Small intestine (tissue), 7 donors: ENCODE data around the gene PCDHGB1. TPM values are rescaled to one million over a fixed set of nuclear protein-coding genes. Genes with fewer than 3 reads are reported as not detected.
"Not testable (repeated sequence)": the region's sequence is repeated elsewhere in the genome, so short reads cannot be mapped to it uniquely, and the experiment has no call there.

Experiments
- DNase-seq, 2 donors: peaks; one replicate each; pipeline versions ENCODE4 v3.0.0 to v3.0.0-alpha.2; 2013
- FAIRE-seq: peaks from 2 replicates; lab custom pipeline; 2012; peaks lifted over from hg19 to GRCh38; lab: Jason Lieb, UNC
- H3K27ac ChIP-seq, 3 donors: one replicate each; pipeline ENCODE4 v1.5.1; 2013; ENCODE audit warnings: low read length in 2 of 3, mild to moderate bottlenecking in 2 of 3, control low read depth in 1 of 3, inconsistent platforms in 1 of 3, low read depth in 1 of 3, moderate library complexity in 1 of 3
- H3K27me3 ChIP-seq, 3 donors: one replicate each; pipeline ENCODE4 v1.6.1; 2013; ENCODE audit warnings: low read length in 3 of 3, inconsistent platforms in 1 of 3; ENCODE audit not compliant: control insufficient read depth in 3 of 3, insufficient read depth in 3 of 3
- H3K36me3 ChIP-seq, 3 donors: one replicate each; pipeline ENCODE4 v1.6.1; 2013; ENCODE audit warnings: low read length in 3 of 3, inconsistent platforms in 1 of 3, low read depth in 1 of 3, mild to moderate bottlenecking in 1 of 3, moderate library complexity in 1 of 3; ENCODE audit not compliant: control insufficient read depth in 3 of 3, insufficient read depth in 2 of 3
- H3K4me1 ChIP-seq, 3 donors: one replicate each; pipeline ENCODE4 v1.6.1; 2013; ENCODE audit warnings: low read length in 2 of 3, inconsistent platforms in 1 of 3, low read depth in 1 of 3, mild to moderate bottlenecking in 1 of 3, moderate library complexity in 1 of 3; ENCODE audit not compliant: control insufficient read depth in 3 of 3, insufficient read depth in 2 of 3
- H3K4me3 ChIP-seq, 3 donors: one replicate each; pipeline ENCODE4 v1.5.1; 2013; ENCODE audit warnings: low read length in 3 of 3, control low read depth in 1 of 3, inconsistent platforms in 1 of 3, low read depth in 1 of 3, mild to moderate bottlenecking in 1 of 3, moderate library complexity in 1 of 3
- H3K9me3 ChIP-seq, 2 donors: one replicate each; pipeline ENCODE4 v1.6.1; 2013; ENCODE audit warnings: low read depth in 1 of 2, low read length in 1 of 2; ENCODE audit not compliant: control insufficient read depth in 2 of 2, insufficient read depth in 1 of 2
- WGBS, 3 donors: extraction: QIAGEN DNeasy Blood & Tissue Kit; methylation state at CpG; one replicate each; pipeline ENCODE4 v1.1.7; 2013; 5-methylcytosine and 5-hydroxymethylcytosine counted together
- polyA plus RNA-seq, 4 donors: library from polyadenylated mRNA; stranded (reverse) in 3 of 4; unstranded in 1 of 4; fragments of 200-250 nt in 3 of 4; fragments of 120-200 nt in 1 of 4; gene quantifications; one replicate each; pipeline versions ENCODE4 v1.2.1 to v1.2.3, GENCODE V29; 2013
- donor health status: healthy with polysubstance abuse.
- donor health status: control.
- donor health status: control.
- donor health status: Bipolar disorder and iron deficiency.
- donor health status: healthy.

The PCDHGB1 gene
- polyA plus RNA-seq, 4 donors: 0.19 to 0.21 TPM; not detected in 2

GRCh38 chr5:141320225-141321169, 29.4 kb upstream of the PCDHGB1 start, which contains the start of gene TAF7:
TAF7 (minus strand) TSS chr5:141320784; CDS start chr5:141320044, 740 bp downstream.
- DNase-seq (peak; percentile 91 to 97), FAIRE-seq (no peak)
- peak within 1 kb of the TSS; percentile 89 to 98 (median 97) for H3K27ac ChIP-seq
- H3K27me3 ChIP-seq: no peaks in the 10 kb centered on the region
- H3K4me1 ChIP-seq: peaks cover 0 to 3% (median 2%) of the 10 kb centered on the region in 3 donors
- 1% methylated on average over 67 of the region's 67 CpGs for WGBS, 3 donors
- H3K36me3 ChIP-seq: peaks cover 2 to 15% (median 10%) of the 10 kb centered on the region in 3 donors
- H3K4me3 ChIP-seq: peak within 1 kb of the TSS; percentile 61 to 88 (median 69)
- H3K9me3 ChIP-seq: peaks cover 7 to 45% of the 10 kb centered on the region in 2 donors

GRCh38 chr5:141322261-141322660, 27.6 kb upstream of the PCDHGB1 start:
- no peak for FAIRE-seq
- no peak overlapping the region for H3K4me3 ChIP-seq
- no peak overlapping the region for H3K27ac ChIP-seq
- peaks cover 0 to 3% (median 2%) of the 10 kb centered on the region in 3 donors for H3K4me1 ChIP-seq
- DNase-seq: no peak
- WGBS, 3 donors: 74 to 83% (median 81%) methylated on average over 3 of the region's 3 CpGs
- peaks cover 7 to 42% of the 10 kb centered on the region in 2 donors for H3K9me3 ChIP-seq
- peaks cover 0 to 3% (median 0%) of the 10 kb centered on the region in 3 donors for H3K27me3 ChIP-seq
- H3K36me3 ChIP-seq: peaks cover 2 to 15% (median 2%) of the 10 kb centered on the region in 3 donors

GRCh38 chr5:141326088-141326854, 23.6 kb upstream of the PCDHGB1 start:
- Histone ChIP-seq H3K36me3 (no peaks in the 10 kb centered on the region), H3K9me3 (peaks cover 0 to 37% of the 10 kb centered on the region in 2 donors), H3K27me3 (peaks cover 0 to 17% (median 12%) of the 10 kb centered on the region in 3 donors), H3K4me1 (no peaks in the 10 kb centered on the region), H3K27ac (peak overlapping the region in 1 of 3 donors; percentile 6), H3K4me3 (peak overlapping the region; percentile 9 to 17 (median 9))
- FAIRE-seq: no peak
- WGBS, 3 donors: 13 to 23% (median 19%) methylated on average over 27 of the region's 27 CpGs
- DNase-seq: peak; percentile 35 to 52

GRCh38 chr5:141328231-141328630, 21.7 kb upstream of the PCDHGB1 start:
- Histone ChIP-seq H3K4me3 (no peak overlapping the region), H3K36me3 (no peaks in the 10 kb centered on the region), H3K9me3 (peaks cover 0 to 46% of the 10 kb centered on the region in 2 donors), H3K27me3 (peaks cover 0 to 19% (median 15%) of the 10 kb centered on the region in 3 donors), H3K4me1 (no peaks in the 10 kb centered on the region), H3K27ac (no peak overlapping the region)
- DNase-seq: no peak
- 64 to 85% (median 81%) methylated on average over 8 of the region's 8 CpGs for WGBS, 3 donors
- no peak for FAIRE-seq

- no peak for FAIRE-seq
- 28 to 40% (median 39%) methylated on average over 21 of the region's 21 CpGs for WGBS, 3 donors
- Histone ChIP-seq H3K4me1 (no peaks in the 10 kb centered on the region), H3K36me3 (no peaks in the 10 kb centered on the region), H3K27me3 (peaks cover 0 to 19% (median 17%) of the 10 kb centered on the region in 3 donors), H3K4me3 (no peak within 1 kb of the TSS), H3K27ac (no peak within 1 kb of the TSS), H3K9me3 (peaks cover 2 to 46% of the 10 kb centered on the region in 2 donors)
- DNase-seq: no peak
Observed at GRCh38 chr5:141330299-141331080, 19.4 kb upstream of the PCDHGB1 start, which contains the start of gene PCDHGA1. PCDHGA1 (plus strand) TSS chr5:141330514.

GRCh38 chr5:141332571-141332970, 17.3 kb upstream of the PCDHGB1 start:
- DNase-seq, FAIRE-seq, H3K4me3 ChIP-seq, H3K4me1 ChIP-seq, H3K36me3 ChIP-seq, H3K27ac ChIP-seq: not testable (repeated sequence)
- WGBS, 3 donors: 48 to 66% (median 62%) methylated on average over 26 to 39 of the region's 39 CpGs
- peaks cover 0 to 17% (median 16%) of the 10 kb centered on the region in 3 donors for H3K27me3 ChIP-seq
- H3K9me3 ChIP-seq: peaks cover 2 to 35% of the 10 kb centered on the region in 2 donors

- Histone ChIP-seq H3K27me3 (peaks cover 0 to 9% (median 7%) of the 10 kb centered on the region in 3 donors), H3K36me3 (no peaks in the 10 kb centered on the region), H3K9me3 (peaks cover 4 to 28% of the 10 kb centered on the region in 2 donors), H3K27ac (no peak within 1 kb of the TSS), H3K4me3 (peak within 1 kb of the TSS in 1 of 3 donors; percentile 16), H3K4me1 (no peaks in the 10 kb centered on the region)
- DNase-seq: peak in 1 of 2 donors; percentile 24
- no peak for FAIRE-seq
- WGBS, 3 donors: 15 to 28% (median 26%) methylated on average over 27 of the region's 27 CpGs
Observed at GRCh38 chr5:141338538-141339306, 11.2 kb upstream of the PCDHGB1 start, which contains the start of gene PCDHGA2. PCDHGA2 (plus strand) TSS chr5:141338760.
